Adipose tissue (tissue), 3 donors: Measurements from ENCODE around the gene ROR1. TPM values are rescaled to one million over a fixed set of nuclear protein-coding genes. Genes with fewer than 3 reads are reported as not detected.

Source experiments
- H3K27ac ChIP-seq: one replicate; pipeline ENCODE4 v1.5.1; 2013; ENCODE audit warnings: low read depth, low read length
- WGBS, 3 donors: extraction: QIAGEN DNeasy Blood & Tissue Kit; methylation state at CpG; one replicate each; pipeline ENCODE4 v1.1.7; 2013; 5-methylcytosine and 5-hydroxymethylcytosine counted together
- polyA plus RNA-seq, 3 donors: library from polyadenylated mRNA; stranded (reverse); fragments of 200-250 nt; gene quantifications; one replicate each; pipeline ENCODE4 v1.2.3, GENCODE V29; 2013
- donor health status: healthy with polysubstance abuse.
- donor health status: Bipolar disorder and iron deficiency.
- donor health status: healthy.

Gene ROR1
- polyA plus RNA-seq, 3 donors, result 2.1 to 2.8 (median 2.1) TPM

DNA sequence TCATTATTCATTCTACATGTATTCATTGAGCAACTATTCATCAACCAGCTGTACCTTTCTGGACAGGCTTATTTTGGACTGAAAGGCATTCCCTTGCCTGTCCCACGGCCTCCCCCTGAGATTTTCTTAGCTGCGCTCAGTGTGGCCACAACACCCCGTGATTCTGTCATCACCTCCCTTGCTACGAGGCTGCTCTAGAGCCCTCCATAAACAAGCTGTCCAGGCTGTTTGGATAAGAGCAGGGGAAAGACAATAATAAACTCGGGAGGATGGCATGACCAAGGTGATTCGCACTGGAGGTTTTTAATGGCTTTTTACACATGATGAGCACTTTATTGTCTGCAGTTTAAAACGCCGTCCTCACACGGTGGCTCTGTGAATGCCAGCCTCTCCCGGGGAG lies 139.7 kb downstream of the ROR1 start:
- H3K27ac ChIP-seq, result no peak overlapping the region
- 79 to 86% (median 86%) methylated on average over 10 of the region's 10 CpGs for WGBS, 3 donors

GRCh38 chr1:63914241-63914640 lies 140.4 kb downstream of the ROR1 start:
- WGBS, 3 donors, result 58 to 86% (median 83%) methylated on average over 5 of the region's 5 CpGs
- no peak overlapping the region for H3K27ac ChIP-seq

DNA sequence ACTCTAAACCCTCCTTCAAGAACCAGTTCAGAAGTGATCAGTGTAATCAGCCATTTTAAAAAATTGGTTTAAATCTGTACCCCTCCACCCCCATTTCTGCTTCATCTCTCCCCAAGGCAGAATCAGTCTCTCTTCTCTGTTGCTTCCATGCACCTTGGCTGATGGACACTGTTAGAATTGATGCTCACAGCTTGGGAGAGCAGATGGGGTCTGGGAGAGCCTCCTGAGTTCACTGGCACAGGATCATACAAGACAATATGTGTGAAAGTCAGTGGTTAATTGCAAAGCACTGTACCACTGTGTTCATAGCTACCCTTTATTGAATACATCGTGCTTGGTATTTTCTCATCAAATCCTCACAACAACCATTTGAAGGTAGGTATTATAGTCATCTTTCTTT lies 140.9 kb downstream of the ROR1 start:
- 96 to 100% (median 96%) methylated on average over 1 of the region's 1 CpG for WGBS, 3 donors
- H3K27ac ChIP-seq, result no peak overlapping the region

- H3K27ac ChIP-seq, result no peak overlapping the region
- WGBS, 3 donors, result 79 to 93% (median 92%) methylated on average over 1 of the region's 1 CpG
Observed at GRCh38 chr1:63915121-63915520, 141.3 kb downstream of the ROR1 start.

DNA sequence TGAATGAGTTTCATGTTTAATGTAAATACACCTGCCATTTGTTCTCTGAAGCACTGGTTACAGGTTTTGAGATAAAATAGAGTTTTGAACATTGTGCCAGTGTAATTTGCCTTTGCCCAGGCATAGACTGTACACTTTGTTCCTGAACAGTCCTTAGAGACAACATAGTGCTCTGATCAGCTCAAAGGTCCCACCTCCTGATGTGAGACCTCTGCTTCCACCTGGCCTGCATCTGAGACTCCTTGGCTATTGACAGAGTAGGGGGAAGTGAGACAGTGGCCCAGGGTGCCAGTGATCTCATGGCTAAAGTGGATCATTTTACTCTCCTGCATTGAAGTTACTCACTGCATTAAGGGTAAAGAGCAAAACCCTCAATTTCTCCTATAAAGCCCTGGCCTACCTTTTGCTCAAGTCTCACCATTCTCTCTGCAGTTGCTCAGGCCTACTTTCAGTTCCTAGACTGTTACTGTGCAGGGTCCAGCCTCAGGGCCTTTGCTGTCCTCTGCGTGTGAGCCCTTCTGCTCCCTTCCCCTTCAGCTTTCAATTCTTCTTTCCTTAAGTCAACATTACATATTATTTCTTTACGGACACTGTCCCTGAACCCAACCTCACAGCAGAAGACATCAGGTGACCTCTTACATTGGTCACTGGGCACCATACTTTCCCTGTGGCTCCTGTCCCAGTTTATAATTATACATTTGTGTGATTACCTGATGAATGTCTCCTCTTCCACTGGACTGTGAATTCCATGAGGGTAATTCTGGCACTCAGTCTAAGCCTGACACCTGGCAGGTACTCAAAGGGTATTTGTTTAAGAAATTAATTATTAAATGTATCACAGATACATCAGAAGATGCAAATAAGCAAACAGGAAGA lies 142.9 kb downstream of the ROR1 start:
- WGBS, 3 donors, result 26 to 90% (median 83%) methylated on average over 2 of the region's 2 CpGs
- H3K27ac ChIP-seq, result no peak overlapping the region

GRCh38 chr1:63917571-63918417 lies 144.0 kb downstream of the ROR1 start:
- 84 to 88% (median 86%) methylated on average over 13 of the region's 13 CpGs for WGBS, 3 donors
- H3K27ac ChIP-seq, result no peak overlapping the region

- H3K27ac ChIP-seq, result no peak overlapping the region
- WGBS, 3 donors, result 65 to 77% (median 77%) methylated on average over 10 of the region's 10 CpGs
Observed at GRCh38 chr1:63918418-63918945, 144.7 kb downstream of the ROR1 start.

DNA sequence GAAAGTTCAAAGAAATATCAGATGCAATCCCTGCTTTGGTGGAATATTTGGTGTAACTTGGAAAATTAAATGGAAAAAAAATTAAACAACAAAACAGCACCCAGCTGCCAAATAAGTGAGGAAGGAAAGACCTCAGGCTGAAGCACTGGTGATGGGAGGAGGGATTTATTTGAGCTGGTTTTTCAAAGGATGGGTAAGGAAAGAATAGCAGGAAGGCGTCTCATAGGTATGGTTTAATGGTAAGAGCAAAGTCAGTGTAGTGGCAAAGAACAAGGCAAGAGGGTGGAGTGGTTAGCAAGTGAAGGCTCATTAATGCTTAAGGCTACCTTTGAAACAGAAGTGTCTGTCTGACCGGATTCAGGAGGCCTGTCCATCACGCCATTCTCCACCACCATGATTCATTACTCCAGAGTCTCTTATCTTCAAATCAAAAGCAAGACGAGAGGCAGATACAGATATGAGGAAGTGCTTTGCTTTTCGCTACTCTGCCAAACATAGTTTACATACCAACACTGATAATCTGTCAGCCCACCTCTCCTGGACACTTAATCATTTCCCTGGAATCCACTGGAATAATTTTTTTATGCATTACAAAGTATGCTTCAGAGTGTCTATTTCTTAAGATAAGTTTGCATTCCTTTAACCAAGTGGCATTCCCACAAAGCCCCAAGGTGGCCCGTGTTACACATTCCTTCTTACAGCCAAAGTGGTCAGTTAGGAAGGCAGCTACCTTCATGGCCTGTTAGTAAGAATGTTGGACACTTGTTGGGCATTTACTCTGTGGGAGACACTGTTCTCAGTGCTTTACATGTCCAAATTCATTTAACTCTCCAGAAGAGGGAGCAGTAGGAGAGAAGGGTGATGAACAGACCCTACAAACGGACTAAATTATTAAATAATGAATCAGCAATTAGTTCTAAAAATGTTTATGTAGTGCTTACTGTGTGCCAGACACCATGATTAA lies 146.6 kb downstream of the ROR1 start:
- H3K27ac ChIP-seq, result no peak overlapping the region
- WGBS, 3 donors, result 56 to 69% (median 58%) methylated on average over 7 of the region's 7 CpGs

GRCh38 chr1:63921359-63921758 lies 147.5 kb downstream of the ROR1 start:
- no peak overlapping the region for H3K27ac ChIP-seq
- WGBS, 3 donors, result 76 to 89% (median 88%) methylated on average over 5 of the region's 5 CpGs

DNA sequence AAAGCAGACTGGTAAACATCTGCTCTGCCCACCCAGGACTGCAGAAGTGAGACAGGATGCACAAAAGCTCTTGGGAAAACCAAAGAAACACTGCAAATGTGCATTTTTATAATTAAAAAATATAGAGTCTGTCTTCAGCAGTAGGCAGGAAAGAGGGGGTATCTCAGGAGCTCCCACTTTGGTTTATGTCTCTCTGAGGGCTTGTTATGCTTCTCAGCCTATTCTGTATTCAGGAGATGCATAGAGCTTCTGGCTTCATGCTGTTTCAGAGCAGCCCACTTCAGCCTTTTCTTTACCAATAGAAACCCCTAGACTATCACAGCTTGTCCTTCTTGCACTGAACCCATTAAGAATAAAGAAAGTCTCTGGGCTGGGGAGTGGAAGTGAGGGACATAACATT lies 148.0 kb downstream of the ROR1 start:
- no peak overlapping the region for H3K27ac ChIP-seq

GRCh38 chr1:63922848-63923247 lies 149.0 kb downstream of the ROR1 start:
- whole genome bisulfite sequencing, 3 donors, result 63 to 80% (median 77%) methylated on average over 6 of the region's 6 CpGs

GRCh38 chr1:63923302-63923701 lies 149.5 kb downstream of the ROR1 start:
- 88 to 96% (median 92%) methylated on average over 2 of the region's 2 CpGs for WGBS, 3 donors
- H3K27ac ChIP-seq, result no peak overlapping the region

More at GRCh38 chr1:63922848-63923247, 149.0 kb downstream of the ROR1 start:
- no peak overlapping the region for H3K27ac ChIP-seq

DNA sequence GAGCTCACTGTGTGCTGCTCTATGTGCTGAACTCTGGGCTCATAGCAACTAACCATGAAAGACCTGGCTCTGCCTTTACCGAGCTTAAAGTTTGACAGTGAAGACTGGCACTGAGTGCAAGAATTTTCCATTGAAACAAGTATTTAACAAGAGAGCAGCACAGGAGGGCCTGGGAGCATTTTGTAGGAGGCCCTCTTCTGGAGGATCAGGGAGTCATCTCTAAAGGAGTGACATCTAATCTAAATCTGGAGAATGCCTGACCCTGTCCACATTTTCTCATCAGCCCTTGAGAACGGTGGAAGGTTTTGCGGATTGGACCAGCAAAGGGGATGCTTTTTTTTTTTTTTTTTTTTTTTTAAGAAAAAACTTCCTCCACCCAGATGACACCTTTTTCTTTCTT lies 150.8 kb downstream of the ROR1 start:
- H3K27ac ChIP-seq, result no peak overlapping the region
- WGBS, 3 donors, result 85 to 96% (median 91%) methylated on average over 3 of the region's 3 CpGs

DNA sequence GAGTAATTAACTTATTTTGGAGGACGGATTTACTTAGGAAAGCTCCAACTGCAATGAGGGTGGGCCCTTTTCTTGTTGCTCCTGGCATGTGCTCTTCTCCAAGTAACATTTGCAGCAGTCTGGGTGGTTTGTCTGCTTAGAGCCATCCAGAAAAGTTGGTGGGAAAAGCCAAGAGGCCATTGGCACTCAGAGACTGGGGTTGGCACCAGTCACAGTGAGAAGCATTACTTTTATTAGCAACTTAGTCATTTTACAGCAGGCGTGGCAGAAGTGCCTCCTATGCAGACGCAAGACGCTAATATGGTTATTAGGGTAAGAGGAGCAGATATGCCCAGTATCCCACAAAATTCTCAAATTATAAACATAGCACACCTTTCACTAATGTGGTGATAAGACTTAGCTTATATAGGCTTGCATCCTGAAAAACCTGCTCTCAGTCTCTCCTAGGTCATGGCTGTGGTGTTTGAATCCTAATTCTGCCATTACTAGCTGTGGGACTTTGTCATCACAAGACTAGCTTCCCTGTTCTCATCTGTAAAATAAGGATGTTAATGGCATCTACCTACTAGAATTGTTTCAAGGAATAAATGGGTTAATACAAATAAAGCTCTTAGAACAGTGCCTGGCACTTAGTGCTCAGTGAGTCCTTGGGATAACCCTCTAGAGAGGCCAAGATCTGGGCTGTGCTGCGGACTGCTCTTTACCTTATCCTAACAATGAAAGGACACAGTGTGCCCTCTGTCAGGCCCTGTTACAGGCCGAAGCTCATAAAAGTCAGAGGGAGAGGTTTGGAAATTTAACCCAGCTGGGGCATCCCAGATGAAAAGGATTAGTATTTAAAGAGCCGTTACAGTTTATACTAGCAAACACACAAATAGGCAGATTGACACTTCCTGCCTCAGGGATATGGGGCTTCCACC lies 154.6 kb downstream of the ROR1 start:
- 60 to 77% (median 73%) methylated on average over 7 of the region's 7 CpGs for WGBS, 3 donors

GRCh38 chr1:63929106-63929478 lies 155.3 kb downstream of the ROR1 start:
- 62 to 76% (median 63%) methylated on average over 3 of the region's 3 CpGs for WGBS, 3 donors

More for the DNA sequence above, 154.6 kb downstream of the ROR1 start:
- H3K27ac ChIP-seq, result no peak overlapping the region

DNA sequence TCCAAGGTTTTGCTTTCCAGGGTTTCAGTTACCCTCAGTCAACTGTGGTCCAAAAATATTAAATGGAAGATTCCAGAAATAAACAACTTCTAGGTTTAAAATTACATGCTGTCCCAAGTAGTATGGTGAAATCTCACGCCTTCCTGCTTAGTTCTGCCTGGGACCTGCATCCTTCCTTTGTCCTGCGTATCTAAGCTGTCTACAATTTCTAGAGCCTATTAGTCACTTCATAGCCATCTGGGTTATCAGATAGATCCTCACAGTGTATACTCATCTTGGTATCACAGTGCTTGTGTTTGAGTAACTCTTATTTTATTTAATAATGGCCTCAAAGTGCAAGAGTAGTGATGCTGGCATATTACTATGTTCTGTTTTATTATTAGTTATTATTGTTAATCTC lies 157.7 kb downstream of the ROR1 start:
- no peak overlapping the region for H3K27ac ChIP-seq
- WGBS, 3 donors, result 70 to 98% (median 85%) methylated on average over 2 of the region's 2 CpGs

More at GRCh38 chr1:63929106-63929478, 155.3 kb downstream of the ROR1 start:
- H3K27ac ChIP-seq, result no peak overlapping the region

- WGBS, 3 donors, result 79 to 97% (median 79%) methylated on average over 1 of the region's 1 CpG
- no peak overlapping the region for H3K27ac ChIP-seq
Observed at GRCh38 chr1:63934697-63935096, 160.9 kb downstream of the ROR1 start.
